Tibial nerve (tissue), 3 donors: ENCODE results near the gene COX6B2.

Source experiments
- CTCF ChIP-seq, 5 experiments: fragments of 200-600 bp in 3 of 5; fragments of 450-650 bp in 2 of 5; sonication (generic) in 3 of 5; IDR thresholded peaks; one replicate each; pipeline ENCODE4 v1.5.1; 2016 to 2019; ENCODE audit warnings: antibody characterized with exemption in 5 of 5, mild to moderate bottlenecking in 3 of 5, moderate library complexity in 2 of 5
- POLR2A ChIP-seq, 2 donors: fragments of 450-650 bp; IDR thresholded peaks; one replicate each; pipeline ENCODE4 v1.6.1; 2017; ENCODE audit warnings: antibody characterized with exemption in 2 of 2, mild to moderate bottlenecking in 2 of 2, moderate library complexity in 2 of 2

GRCh38 chr19:55305491-55305890, 49.0 kb downstream of the COX6B2 start:
- TF ChIP-seq CTCF (IDR thresholded peaks at IDR 0.05) (no peak), POLR2A (IDR thresholded peaks at IDR 0.05) (no peak)
